HepG2 (cell line): ENCODE results near the gene AREL1. TPM values are rescaled to one million over a fixed set of nuclear protein-coding genes. Genes with fewer than 3 reads are reported as not detected.

ENCODE experiments used
- ATAC-seq: fragments of 200-7000 bp; cut with Tn5 transposase; 3 replicates; pipeline ENCODE4 v1.9.1; 2020; ENCODE audit warnings: mild to moderate bottlenecking, moderate library complexity
- BruUV-seq: library from RNA; stranded (reverse); fragments of 400-500 nt; replicated peaks from 2 replicates; lab custom pipeline; 2021; lab: Mats Ljungman, UMichigan
- CTCF ChIA-PET: fragments of 300-600 bp; formaldehyde crosslinking; extraction: SDS; loops from one replicate; lab custom pipeline; 2021; ENCODE audit warnings: low total read pairs, inconsistent platforms, low intra/inter-chr PET ratio; lab: Yijun Ruan, JAX
- POLR2A ChIA-PET: fragments of 350-600 bp; sonication (Branson Sonifier 250); formaldehyde crosslinking; loops from one replicate; lab custom pipeline; 2020; ENCODE audit warnings: antibody characterized with exemption, inconsistent platforms; lab: Yijun Ruan, JAX
- DNase-seq: peaks from one replicate; pipeline ENCODE4 v3.0.0-alpha.2; 2015; ENCODE audit warnings: low spot score
- FAIRE-seq: peaks from 3 replicates; lab custom pipeline; 2011; peaks lifted over from hg19 to GRCh38; lab: Jason Lieb, UNC
- H2AFZ ChIP-seq: one replicate; pipeline ENCODE4 v1.6.1; 2011; ENCODE audit warnings: low read length, inconsistent platforms
- H3K27ac ChIP-seq: fragments of 300-600 bp; 3 replicates; pipeline ENCODE4 v1.8.0; 2011; ENCODE audit warnings: mixed run types, mild to moderate bottlenecking, mixed read lengths, low read length, inconsistent platforms; ENCODE audit not compliant: insufficient read depth; ENCODE audit errors: extremely low read length
- H3K27me3 ChIP-seq, 2 experiments: fragments of 200-600 bp in 1 of 2; 2 replicates in 1 of 2; 3 replicates in 1 of 2; pipeline versions ENCODE4 v1.6.0 to v1.8.0; 2011; ENCODE audit warnings: low read length in 2 of 2, mild to moderate bottlenecking in 2 of 2, moderate library complexity in 2 of 2, inconsistent platforms in 1 of 2; ENCODE audit not compliant: insufficient read depth in 2 of 2, control insufficient read depth in 1 of 2
- H3K36me3 ChIP-seq, 2 experiments: fragments of 200-600 bp in 1 of 2; replicated peaks in 1 of 2; 2 replicates in 1 of 2; 3 replicates in 1 of 2; pipeline versions ENCODE4 v1.5.1 to v1.8.0; 2011; ENCODE audit warnings: low read length in 2 of 2, inconsistent platforms in 1 of 2; ENCODE audit not compliant: insufficient read depth in 2 of 2, control insufficient read depth in 1 of 2
- H3K4me1 ChIP-seq: 2 replicates; pipeline ENCODE4 v1.5.1; 2012; ENCODE audit warnings: low read length, inconsistent platforms; ENCODE audit not compliant: insufficient read depth
- H3K4me2 ChIP-seq: 2 replicates; pipeline ENCODE4 v1.6.0; 2011; ENCODE audit warnings: low read depth, low read length, inconsistent platforms
- H3K4me3 ChIP-seq, 3 experiments: fragments of 200-600 bp in 1 of 3; sonication (generic), shearing (Covaris generic) in 1 of 3; replicated peaks in 1 of 3; 2 replicates each; pipeline ENCODE4 v1.5.1; 2011 to 2016; ENCODE audit warnings: low read length in 3 of 3, inconsistent platforms in 2 of 3, low read depth in 2 of 3, mild to moderate bottlenecking in 2 of 3, control low read depth in 1 of 3, mixed read lengths in 1 of 3; ENCODE audit not compliant: insufficient read depth in 1 of 3
- H3K79me2 ChIP-seq: one replicate; pipeline ENCODE4 v1.6.1; 2011; ENCODE audit warnings: low read length, inconsistent platforms; ENCODE audit not compliant: insufficient read depth
- H3K9ac ChIP-seq: 2 replicates; pipeline ENCODE4 v1.6.0; 2011; ENCODE audit warnings: mild to moderate bottlenecking, low read depth, low read length, inconsistent platforms; ENCODE audit not compliant: insufficient read depth
- H3K9me3 ChIP-seq: 2 replicates; pipeline ENCODE4 v1.5.1; 2012; ENCODE audit warnings: mild to moderate bottlenecking, low read length
- H4K20me1 ChIP-seq: 2 replicates; pipeline ENCODE4 v1.6.0; 2011; ENCODE audit warnings: inconsistent platforms, mild to moderate bottlenecking, low read length, moderate library complexity; ENCODE audit not compliant: insufficient read depth
- ATF2 ChIP-seq: sonication (generic); formaldehyde crosslinking; IDR thresholded peaks from 2 replicates; pipeline ENCODE4 v1.4.0; 2020; ENCODE audit warnings: missing genetic modification reagents
- CHD2 ChIP-seq: IDR thresholded peaks from 2 replicates; pipeline ENCODE4 v1.6.1; 2011; ENCODE audit warnings: low read depth, low read length, improper control_type of control experiment
- DRAP1 ChIP-seq: IDR thresholded peaks from 2 replicates; pipeline ENCODE4 v1.6.1; 2016; ENCODE audit warnings: missing genetic modification reagents, missing compliant biosample characterization
- HHEX ChIP-seq: IDR thresholded peaks from 2 replicates; pipeline ENCODE4 v1.6.1; 2016; ENCODE audit warnings: control low read depth
- HIVEP1 ChIP-seq: sonication (generic); formaldehyde crosslinking; IDR thresholded peaks from 2 replicates; pipeline ENCODE4 v1.4.0; 2020; ENCODE audit warnings: mild to moderate bottlenecking, missing genetic modification reagents
- KLF12 ChIP-seq: sonication (generic); formaldehyde crosslinking; IDR thresholded peaks from 2 replicates; pipeline ENCODE4 v1.4.0; 2020; ENCODE audit warnings: missing genetic modification reagents, borderline replicate concordance
- NFKBIZ ChIP-seq: IDR thresholded peaks from 2 replicates; pipeline ENCODE4 v1.6.1; 2018; ENCODE audit warnings: missing genetic modification reagents, missing compliant biosample characterization
- NPAS2 ChIP-seq: sonication (generic); formaldehyde crosslinking; IDR thresholded peaks from 2 replicates; pipeline ENCODE4 v1.8.0; 2022; ENCODE audit warnings: mild to moderate bottlenecking, missing genetic modification reagents, borderline replicate concordance
- SP2 ChIP-seq: sonication (generic); formaldehyde crosslinking; IDR thresholded peaks from 2 replicates; pipeline ENCODE4 v1.5.1; 2020; ENCODE audit warnings: mild to moderate bottlenecking, missing genetic modification reagents
- ZNF326 ChIP-seq: sonication (generic); formaldehyde crosslinking; IDR thresholded peaks from 2 replicates; pipeline ENCODE4 v1.4.0; 2020; ENCODE audit warnings: missing genetic modification reagents, borderline replicate concordance
- ZNF597 ChIP-seq: sonication (generic); formaldehyde crosslinking; IDR thresholded peaks from 2 replicates; pipeline ENCODE4 v1.5.0; 2020; ENCODE audit warnings: missing genetic modification reagents
- WGBS: methylation state at CpG from one replicate; pipeline ENCODE4 v1.1.6; 2017; ENCODE audit warnings: low lambda C conversion rate; 5-methylcytosine and 5-hydroxymethylcytosine counted together
- in situ Hi-C: cut with HindIII; loops from 2 replicates; pipeline ENCODE4 v1.10.0; 2017; ENCODE audit warnings: low pct_unique_long_range_greater_than_20kb; ENCODE audit not compliant: extremely low pct_ligation_motif_present
- intact Hi-C: fragments of 100-400 bp; cut with micrococcal nuclease; formaldehyde crosslinking; loops from one replicate; pipeline ENCODE4 v1.10.0; 2022; ENCODE audit not compliant: unreplicated experiment
- polyA plus RNA-seq, 8 experiments: library from polyadenylated mRNA; depleted of rRNA in 3 of 8; stranded (reverse) in 7 of 8; unstranded in 1 of 8; fragments of >200 nt; fragmentation: Illumina TruSeq in 4 of 8; extraction: Trizol in 4 of 8; gene quantifications; 2 replicates each; pipeline versions ENCODE4 v1.2.1 to v1.2.3, GENCODE V29; 2011 to 2016; ENCODE audit warnings: low read depth in 4 of 8, missing spikeins in 1 of 8, mixed read lengths in 1 of 8; ENCODE audit not compliant: insufficient read depth in 1 of 8
- total RNA-seq, 5 experiments: library from RNA; depleted of rRNA; stranded (reverse); fragments of >200 nt; fragmentation: Illumina TruSeq; extraction: Trizol; gene quantifications; 2 replicates each; pipeline ENCODE4 v1.2.3, GENCODE V29; 2016; ENCODE audit warnings: low read depth in 1 of 5

The AREL1 gene
- total and polyA plus RNA-seq, 2 of the 13 experiments (the other 11 are each of a cell fraction or from before 2014, with no cell fraction given): 21.3 to 25.4 TPM

- no peaks in the 10 kb centered on the region for H4K20me1 ChIP-seq
- no peak overlapping the region for H3K27ac ChIP-seq
- no peaks in the 10 kb centered on the region for H3K9me3 ChIP-seq
- H2AFZ ChIP-seq: no peak overlapping the region
- ATAC-seq (peak; percentile 8; the same call in 1 of the 3 replicates), FAIRE-seq (no peak), DNase-seq (no peak)
- in situ Hi-C loops (no loop called here), intact Hi-C loops (no loop called here)
- POLR2A ChIA-PET: no interaction called here
- H3K4me1 ChIP-seq: no peaks in the 10 kb centered on the region
- no peaks in the 10 kb centered on the region for H3K79me2 ChIP-seq
- H3K4me3 ChIP-seq: no peak overlapping the region
- TF ChIP-seq DRAP1 (CRISPR knock-in tag) (no peak), NFKBIZ (no peak), CHD2 (no peak), HHEX (CRISPR knock-in tag) (no peak), ATF2 (CRISPR knock-in tag) (no peak), ZNF597 (no peak), KLF12 (CRISPR knock-in tag) (no peak), HIVEP1 (CRISPR knock-in tag) (no peak), SP2 (CRISPR knock-in tag) (no peak), NPAS2 (CRISPR knock-in tag) (no peak), ZNF326 (CRISPR knock-in tag) (no peak)
- H3K9ac ChIP-seq: no peak overlapping the region
- no peak overlapping the region for H3K4me2 ChIP-seq
- CTCF ChIA-PET: no interaction called here
- BruUV-seq: no TSS peak
- H3K36me3 ChIP-seq: no peaks in the 10 kb centered on the region
- H3K27me3 ChIP-seq: no peaks in the 10 kb centered on the region; a peak in 2 of 5 replicates
- 67% methylated on average over 7 of the region's 7 CpGs for WGBS
Observed at GRCh38 chr14:74648601-74649000, 64.3 kb downstream of the AREL1 start.
